K562 treated with DMSO at 1 percent for 12 hours (cell line): ENCODE measurements around the gene PIGN. TPM values are rescaled to one million over a fixed set of nuclear protein-coding genes. Genes with fewer than 3 reads are reported as not detected.

Experiments used
- total RNA-seq: library from RNA; unstranded; fragments of 300-600 nt; gene quantifications from 2 replicates; pipeline ENCODE4 v1.2.3, GENCODE V29; 2022; ENCODE audit not compliant: insufficient read depth

PIGN gene
- 2.1 and 12.9 TPM in 2 replicates for total RNA-seq

GRCh38 chr18:62186774-62187542, at the start of gene PIGN, which contains the start of gene RELCH:
TSS of gene PIGN (minus strand) at chr18:62187056. CDS start at chr18:62161353, 25,703 bp downstream.
TSS of gene RELCH (plus strand) at chr18:62187255. CDS start at chr18:62187506, 251 bp downstream.

Other genes with a start within 250 kb of the PIGN start
- 0.99 and 3.2 TPM in 2 replicates for gene RELCH, start 199 bp upstream of the PIGN start, total RNA-seq
- 0.32 TPM in 1 of 2 replicates, not detected in the other for gene TNFRSF11A, start 138.3 kb upstream of the PIGN start, total RNA-seq